Measurements from ENCODE around the gene CHST15.

The CHST15 gene

DNA sequence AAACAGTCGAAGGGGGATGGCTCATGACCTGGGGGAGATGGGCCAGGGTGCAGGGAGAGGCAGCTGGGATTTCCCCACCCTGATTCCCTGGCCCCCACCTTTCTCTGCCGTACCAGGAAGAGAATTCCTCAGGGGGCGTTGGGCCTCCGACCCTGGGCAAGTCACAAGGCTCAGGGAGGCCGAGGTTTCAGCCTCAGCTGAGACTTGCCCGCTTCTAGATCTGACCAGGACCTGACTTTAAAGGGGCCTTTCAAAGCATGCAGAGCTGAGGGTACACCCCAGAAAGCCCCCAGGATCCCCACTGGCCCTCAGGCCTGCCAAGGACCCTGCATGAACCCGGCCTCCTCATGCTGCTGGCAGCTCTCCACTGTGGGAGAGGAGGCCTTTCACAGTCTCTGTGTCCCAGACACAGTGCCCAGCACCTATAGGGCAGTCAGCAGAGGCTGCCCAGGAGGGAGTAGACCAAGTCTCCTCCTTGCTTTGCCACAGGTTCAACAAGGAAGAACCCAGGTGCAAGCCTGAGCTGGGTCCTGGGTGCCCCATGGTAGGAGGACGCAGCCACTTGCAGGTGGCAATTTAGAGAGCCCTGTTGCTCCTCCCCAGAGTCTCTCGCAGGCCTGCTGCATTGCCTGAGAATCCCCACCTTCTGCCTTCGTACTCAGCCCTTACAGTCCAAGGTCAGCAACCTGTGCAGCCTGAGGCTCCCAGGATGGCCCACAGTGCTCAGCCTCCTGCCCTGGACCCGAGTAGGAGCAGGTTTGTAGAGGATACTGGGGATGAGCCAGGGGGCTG, 89.3 kb downstream of the CHST15 start:
- H3K9me3 ChIP-seq, result no peaks in the 10 kb centered on the region
- no peaks in the 10 kb centered on the region for H3K27me3 ChIP-seq
- peaks cover 3% of the 10 kb centered on the region; the same call in 1 of the 2 replicates for H3K36me3 ChIP-seq
- TF ChIP-seq CTCF (IDR thresholded peaks at IDR 0.05; ENCODE audit: low read depth, low read length), result no peak
- H3K4me3 ChIP-seq (ENCODE audit: low read depth, low read length), result no peak overlapping the region
- DNase-seq, result no peak
- no peaks in the 10 kb centered on the region; the same call in 1 of the 2 replicates for H3K4me1 ChIP-seq

DNA sequence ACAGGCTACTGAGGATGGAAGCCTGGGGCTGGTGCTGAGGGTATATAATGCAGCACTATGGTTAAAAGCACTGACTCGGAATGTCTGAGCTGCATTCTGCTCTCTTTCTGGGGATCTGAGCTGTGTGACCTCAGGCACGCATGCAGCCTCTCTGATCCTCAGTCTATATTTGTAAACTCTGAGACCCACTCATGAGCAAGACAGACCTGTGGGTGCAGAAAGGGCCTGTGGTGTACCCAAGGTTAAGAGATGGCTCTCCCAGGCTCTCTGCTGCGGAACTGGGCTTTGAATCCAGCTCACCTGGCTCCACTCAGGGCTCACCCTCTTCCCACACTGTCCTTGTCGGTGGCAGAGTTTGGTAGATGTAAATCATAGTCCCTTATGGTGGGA, 89.9 kb downstream of the CHST15 start:
- peaks cover 3% of the 10 kb centered on the region; the same call in 1 of the 2 replicates for H3K36me3 ChIP-seq
- H3K4me1 ChIP-seq, result no peaks in the 10 kb centered on the region; the same call in 1 of the 2 replicates
- H3K9me3 ChIP-seq, result no peaks in the 10 kb centered on the region
- no peaks in the 10 kb centered on the region for H3K27me3 ChIP-seq
- no peak overlapping the region for H3K4me3 ChIP-seq (ENCODE audit: low read depth, low read length)
- no peak for TF ChIP-seq CTCF (IDR thresholded peaks at IDR 0.05; ENCODE audit: low read depth, low read length)
- no peak for DNase-seq

DNA sequence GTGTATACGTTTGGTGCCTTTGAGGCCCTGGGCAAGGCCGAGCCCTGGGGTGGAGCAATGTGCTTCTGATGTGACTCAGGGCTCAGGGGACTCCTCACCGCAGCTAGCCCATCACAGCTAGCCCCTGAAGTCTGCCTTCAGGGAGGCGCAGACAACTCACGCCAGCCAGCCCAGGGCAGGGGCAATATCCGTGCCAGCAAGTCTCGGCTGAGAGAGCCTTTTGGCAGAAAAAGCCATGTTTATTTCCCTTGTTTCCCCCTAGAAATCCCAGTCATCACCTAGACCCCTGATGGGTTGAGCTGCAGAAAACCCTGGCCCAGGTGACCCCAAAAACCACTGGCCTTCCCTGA, 90.4 kb downstream of the CHST15 start:
- no peaks in the 10 kb centered on the region for H3K9me3 ChIP-seq
- H3K36me3 ChIP-seq, result peaks cover 3% of the 10 kb centered on the region; the same call in 1 of the 2 replicates
- no peaks in the 10 kb centered on the region; the same call in 1 of the 2 replicates for H3K4me1 ChIP-seq
- H3K4me3 ChIP-seq (ENCODE audit: low read depth, low read length), result no peak overlapping the region
- no peaks in the 10 kb centered on the region for H3K27me3 ChIP-seq
- no peak for DNase-seq
- TF ChIP-seq CTCF (IDR thresholded peaks at IDR 0.05; ENCODE audit: low read depth, low read length), result no peak

GRCh38 chr10:124002391-124003069, 90.9 kb downstream of the CHST15 start:
- Histone ChIP-seq H3K4me3 (ENCODE audit: low read depth, low read length) (no peak overlapping the region), H3K27me3 (no peaks in the 10 kb centered on the region), H3K36me3 (peaks cover 3% of the 10 kb centered on the region; the same call in 1 of the 2 replicates), H3K9me3 (no peaks in the 10 kb centered on the region), H3K4me1 (no peaks in the 10 kb centered on the region; the same call in 1 of the 2 replicates)
- no peak for DNase-seq
- no peak for TF ChIP-seq CTCF (IDR thresholded peaks at IDR 0.05; ENCODE audit: low read depth, low read length)

GRCh38 chr10:124001391-124002148, 91.8 kb downstream of the CHST15 start:
- Histone ChIP-seq H3K4me3 (ENCODE audit: low read depth, low read length) (no peak overlapping the region), H3K27me3 (no peaks in the 10 kb centered on the region), H3K36me3 (no peaks in the 10 kb centered on the region), H3K9me3 (no peaks in the 10 kb centered on the region), H3K4me1 (no peaks in the 10 kb centered on the region; the same call in 1 of the 2 replicates)
- no peak for DNase-seq
- no peak for TF ChIP-seq CTCF (IDR thresholded peaks at IDR 0.05; ENCODE audit: low read depth, low read length)

Data from BE2C (cell line).